ENCODE results near the gene JOSD1. TPM values are rescaled to one million over a fixed set of nuclear protein-coding genes. Genes with fewer than 3 reads are reported as not detected.

Gene JOSD1
- total and polyA plus RNA-seq, 2 donors (not counting 3 experiments of a cell fraction or from before 2014, with no cell fraction given), result 61.7 to 73.1 TPM

- Histone ChIP-seq H3K4me1 (ENCODE audit: control insufficient read depth, extremely low read depth, insufficient read depth, low read length) (no peaks in the 10 kb centered on the region), H3K9ac (replicated peaks; ENCODE audit: extremely low read depth, insufficient read depth, low read length) (no peak overlapping the region), H2AFZ (ENCODE audit: low read depth, low read length) (no peak overlapping the region), H4K20me1 (replicated peaks; ENCODE audit: control insufficient read depth, extremely low read depth, insufficient read depth, low read length) (no peaks in the 10 kb centered on the region), H3K36me3 (ENCODE audit: control insufficient read depth in 2 of 2, extremely low read depth in 1 of 2, insufficient read depth in 2 of 2, low read length in 2 of 2) (peaks cover 13 to 55% of the 10 kb centered on the region in 2 experiments), H3K79me2 (ENCODE audit: control insufficient read depth, insufficient read depth, low read length) (no peaks in the 10 kb centered on the region), H3K9me1 (replicated peaks; ENCODE audit: control insufficient read depth, extremely low read depth, insufficient read depth, low read length) (no peaks in the 10 kb centered on the region), H3K4me2 (ENCODE audit: insufficient read depth, low read length) (no peak overlapping the region), H3K9me3 (replicated peaks; ENCODE audit: control insufficient read depth, insufficient read depth, low read length) (no peaks in the 10 kb centered on the region), H3K4me3 (replicated peaks in 1 of 3; ENCODE audit: insufficient read depth in 1 of 3, low read depth in 1 of 3, low read length in 3 of 3) (no peak overlapping the region), H3K27ac (ENCODE audit: insufficient read depth, low read depth, low read length) (no peak overlapping the region), H3K27me3 (ENCODE audit: control insufficient read depth in 2 of 2, insufficient read depth in 2 of 2, low read length in 2 of 2) (no peaks in the 10 kb centered on the region)
- dilution Hi-C loops (cut with MboI; ENCODE audit: extremely low pct_ligation_motif_present, low sequenced_read_pairs) (no loop called here), intact Hi-C loops (cut with micrococcal nuclease) (no loop called here)
- POLR2A ChIA-PET, result no interaction called here
- no peak for DNase-seq (ENCODE audit: low read depth, low spot score)
- no TSS peak for BruUV-seq (replicated peaks)
- TF ChIP-seq CTCF (IDR thresholded peaks at IDR 0.05; ENCODE audit: extremely low read depth in 1 of 2, insufficient read depth in 1 of 2, low read depth in 1 of 2, low read length in 2 of 2) (no peak), POLR2A (IDR thresholded peaks at IDR 0.05; ENCODE audit: low read depth, low read length) (no peak), POLR2AphosphoS5 (IDR thresholded peaks at IDR 0.05; ENCODE audit: insufficient read depth, low read depth, low read length) (no peak), EZH2 (IDR thresholded peaks at IDR 0.05; ENCODE audit: borderline replicate concordance, low read depth, low read length, severe bottlenecking) (no peak), JUN (IDR thresholded peaks at IDR 0.05; ENCODE audit: borderline replicate concordance, insufficient read depth, insufficient read length, low read depth) (no peak), GATA2 (IDR thresholded peaks at IDR 0.05; ENCODE audit: insufficient read depth, insufficient read length, low read depth, low read length) (no peak), MAX (IDR thresholded peaks at IDR 0.05; ENCODE audit: insufficient read depth, insufficient read length) (no peak), MYC (IDR thresholded peaks at IDR 0.05; ENCODE audit: low read depth, low read length) (no peak), FOS (IDR thresholded peaks at IDR 0.05; ENCODE audit: borderline replicate concordance, insufficient read depth, low read length) (no peak)
- FAIRE-seq, result no peak
- CTCF ChIA-PET, result interaction anchor here (1.0 to 3.9 kb wide), 7 partner anchors 11 to 137 kb away, joined by 3 to 11 read pairs (median 4); partner anchors contain the start of gene GTPBP1
Measured at GRCh38 chr22:38732251-38732815, 31.6 kb upstream of the JOSD1 start.
